K562 (cell line): ENCODE data around the gene LATS2. TPM values are rescaled to one million over a fixed set of nuclear protein-coding genes. Genes with fewer than 3 reads are reported as not detected.
A peak's percentile ranks its signal among the peaks of the same experiment; 100 is the strongest.

Source experiments
- ADNP ChIP-seq: fragments of 200-800 bp; sonication (Bioruptor generic); IDR thresholded peaks from 2 replicates; pipeline ENCODE4 v1.6.1; 2016; ENCODE audit warnings: missing genetic modification characterization, missing compliant biosample characterization
- BRD9 ChIP-seq: fragments of 450-650 bp; IDR thresholded peaks from 2 replicates; pipeline ENCODE4 v1.6.1; 2018; ENCODE audit warnings: low read depth; ENCODE audit not compliant: partially characterized antibody
- CBFA2T2 ChIP-seq: fragments of 450-650 bp; conservative IDR thresholded peaks from 2 replicates; pipeline ENCODE4 v1.6.1; 2017; ENCODE audit warnings: mild to moderate bottlenecking
- CBFA2T3 ChIP-seq: fragments of 450-650 bp; IDR thresholded peaks from 2 replicates; pipeline ENCODE4 v1.6.1; 2017
- CBX8 ChIP-seq: fragments of 200-600 bp; sonication (generic); IDR thresholded peaks from 2 replicates; pipeline ENCODE4 v1.6.1; 2012; ENCODE audit warnings: borderline replicate concordance, mixed run types, low read depth, mild to moderate bottlenecking, moderate library complexity, mixed read lengths, low read length, control low read depth, inconsistent platforms; ENCODE audit not compliant: poor library complexity, severe bottlenecking; ENCODE audit errors: extremely low read depth
- CTBP1 ChIP-seq: fragments of 450-650 bp; IDR thresholded peaks from 2 replicates; pipeline ENCODE4 v1.6.1; 2016; ENCODE audit warnings: borderline replicate concordance
- GABPB1 ChIP-seq: sonication (generic); formaldehyde crosslinking; IDR thresholded peaks from 2 replicates; pipeline ENCODE4 v1.8.0; 2022; ENCODE audit warnings: mild to moderate bottlenecking, missing genetic modification reagents
- IRF2 ChIP-seq: sonication (generic); formaldehyde crosslinking; IDR thresholded peaks from 2 replicates; pipeline ENCODE4 v1.8.1; 2022; ENCODE audit warnings: mild to moderate bottlenecking, missing genetic modification reagents
- JUNB ChIP-seq: fragments of 450-650 bp; formaldehyde crosslinking; conservative IDR thresholded peaks from 2 replicates; pipeline ENCODE4 v1.4.0; 2020; ENCODE audit warnings: mild to moderate bottlenecking
- MLX ChIP-seq, 2 experiments: fragments of 450-650 bp in 1 of 2; sonication (generic) in 1 of 2; formaldehyde crosslinking; conservative IDR thresholded peaks; 2 replicates each; pipeline versions ENCODE4 v1.4.0 to v1.8.1; 2020 to 2022; ENCODE audit warnings: mild to moderate bottlenecking in 1 of 2, missing genetic modification reagents in 1 of 2
- POLR3G ChIP-seq: IDR thresholded peaks from 2 replicates; pipeline ENCODE4 v1.6.1; 2011; ENCODE audit not compliant: insufficient read length, insufficient replicate concordance; ENCODE audit errors: extremely low read depth
- RBBP5 ChIP-seq: fragments of 200-600 bp; sonication (generic); IDR thresholded peaks from 2 replicates; pipeline ENCODE4 v1.6.1; 2012; ENCODE audit warnings: borderline replicate concordance, mild to moderate bottlenecking, low read length, control low read depth, inconsistent platforms; ENCODE audit not compliant: insufficient read depth, poor library complexity, severe bottlenecking
- SMC3 ChIP-seq: conservative IDR thresholded peaks from 2 replicates; pipeline ENCODE4 v1.6.1; 2011; ENCODE audit warnings: low read depth, low read length, improper control_type of control experiment; ENCODE audit not compliant: insufficient read depth
- TAL1 ChIP-seq: fragments of 450-650 bp; IDR thresholded peaks from 2 replicates; pipeline ENCODE4 v1.6.1; 2016; ENCODE audit warnings: mild to moderate bottlenecking
- TCF3 ChIP-seq: sonication (generic); formaldehyde crosslinking; IDR thresholded peaks from 2 replicates; pipeline ENCODE4 v1.4.0; 2020; ENCODE audit warnings: mild to moderate bottlenecking, missing genetic modification reagents
- ZNF224 ChIP-seq: sonication (generic); formaldehyde crosslinking; IDR thresholded peaks from 2 replicates; pipeline ENCODE4 v1.8.0; 2022; ENCODE audit warnings: mild to moderate bottlenecking, missing genetic modification reagents
- ZNF707 ChIP-seq: fragments of 250-450 bp; sonication (Bioruptor Pico); conservative IDR thresholded peaks from 2 replicates; pipeline ENCODE4 v1.8.0; 2022; ENCODE audit warnings: inconsistent platforms, mild to moderate bottlenecking, moderate library complexity
- polyA plus RNA-seq, 8 experiments: library from polyadenylated mRNA; depleted of rRNA in 4 of 8; stranded (reverse) in 5 of 8; unstranded in 3 of 8; fragments of >200 nt; fragmentation: Nextera tagmentation in 2 of 8; fragmentation: Illumina TruSeq in 1 of 8; extraction: Ambion mirVana in 2 of 8; extraction: Trizol in 1 of 8; gene quantifications; 2 replicates each; pipeline versions ENCODE4 v1.2.1 to v1.2.3, GENCODE V29; 2011 to 2014; ENCODE audit warnings: inconsistent platforms in 1 of 8, missing spikeins in 1 of 8
- total RNA-seq, 7 experiments: library from RNA; depleted of rRNA in 6 of 7; stranded (reverse); fragments of >200 nt in 6 of 7; fragmentation: Illumina TruSeq in 2 of 7; extraction: Trizol in 2 of 7; gene quantifications; 2 replicates each; pipeline versions ENCODE4 v1.2.1 to v1.2.3, GENCODE V29; 2011 to 2021; ENCODE audit warnings: low replicate concordance in 1 of 7
- TF ChIP-seq, protein P1 (sequence below): fragments of 250-450 bp; sonication (Bioruptor Pico); IDR thresholded peaks from 2 replicates; pipeline ENCODE4 v1.5.0; 2021
- TF ChIP-seq, protein P2 (sequence below): fragments of 200-800 bp; sonication (Bioruptor generic); IDR thresholded peaks from 2 replicates; pipeline ENCODE4 v1.6.1; 2016; ENCODE audit warnings: missing genetic modification characterization, missing compliant biosample characterization
- TF ChIP-seq, protein P3 (sequence below): sonication (generic); formaldehyde crosslinking; IDR thresholded peaks from 2 replicates; pipeline ENCODE4 v1.8.0; 2022; ENCODE audit warnings: missing genetic modification reagents, mild to moderate bottlenecking, borderline replicate concordance

The LATS2 gene
- total and polyA plus RNA-seq, 9 of the 15 experiments (the other 6 are each of a cell fraction or from before 2014, with no cell fraction given) = 0.18 to 3.7 (median 0.76) TPM

DNA sequence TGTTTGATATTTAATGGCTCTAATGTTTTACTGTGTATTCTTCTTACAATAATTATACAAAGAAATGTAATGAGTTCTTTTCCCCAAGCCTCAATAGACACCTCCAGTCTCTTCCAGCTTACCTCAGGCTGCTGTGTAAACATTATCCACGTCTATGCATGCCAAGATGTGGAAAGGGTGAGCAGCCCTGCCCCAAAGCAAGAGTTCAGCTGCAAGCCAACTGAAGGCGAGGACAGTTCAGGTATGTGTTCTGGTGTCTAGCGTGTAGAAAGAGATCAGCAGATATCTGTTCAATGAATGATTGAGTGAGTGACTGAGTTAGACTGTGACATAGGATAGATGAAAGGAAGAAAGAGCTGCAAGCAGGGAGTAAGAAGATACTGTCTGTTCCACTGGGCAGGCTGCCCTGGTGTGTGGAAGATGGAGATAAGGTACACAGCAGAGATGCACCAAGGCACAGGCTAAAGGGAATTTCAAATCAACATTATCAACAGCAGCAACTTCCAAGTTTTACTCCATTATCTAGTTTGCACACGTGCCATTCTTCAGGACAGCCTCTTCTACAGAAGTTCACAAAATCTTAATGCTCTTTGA lies 66.0 kb downstream of the LATS2 start (continued):
- TF ChIP-seq, protein P1, sequence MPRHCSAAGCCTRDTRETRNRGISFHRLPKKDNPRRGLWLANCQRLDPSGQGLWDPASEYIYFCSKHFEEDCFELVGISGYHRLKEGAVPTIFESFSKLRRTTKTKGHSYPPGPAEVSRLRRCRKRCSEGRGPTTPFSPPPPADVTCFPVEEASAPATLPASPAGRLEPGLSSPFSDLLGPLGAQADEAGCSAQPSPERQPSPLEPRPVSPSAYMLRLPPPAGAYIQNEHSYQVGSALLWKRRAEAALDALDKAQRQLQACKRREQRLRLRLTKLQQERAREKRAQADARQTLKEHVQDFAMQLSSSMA (CRISPR knock-in tag) = no peak
- TF ChIP-seq MLX (CRISPR knock-in tag; conservative IDR thresholded peaks at IDR 0.05) (no peak), ZNF707 (CRISPR knock-in tag) (no peak), TAL1 (peak; percentile 49; the same call in 1 of the 2 replicates), SMC3 (no peak), ADNP (no peak), CBFA2T2 (peak; percentile 56), CTBP1 (peak; percentile 88), TCF3 (CRISPR knock-in tag) (peak; percentile 57), BRD9 (no peak), ZNF224 (CRISPR knock-in tag) (no peak), RBBP5 (no peak), POLR3G (no peak), GABPB1 (CRISPR knock-in tag) (no peak), JUNB (CRISPR knock-in tag) (no peak), IRF2 (CRISPR knock-in tag) (no peak), CBX8 (no peak), CBFA2T3 (peak; percentile 77)
- TF ChIP-seq, protein P2, sequence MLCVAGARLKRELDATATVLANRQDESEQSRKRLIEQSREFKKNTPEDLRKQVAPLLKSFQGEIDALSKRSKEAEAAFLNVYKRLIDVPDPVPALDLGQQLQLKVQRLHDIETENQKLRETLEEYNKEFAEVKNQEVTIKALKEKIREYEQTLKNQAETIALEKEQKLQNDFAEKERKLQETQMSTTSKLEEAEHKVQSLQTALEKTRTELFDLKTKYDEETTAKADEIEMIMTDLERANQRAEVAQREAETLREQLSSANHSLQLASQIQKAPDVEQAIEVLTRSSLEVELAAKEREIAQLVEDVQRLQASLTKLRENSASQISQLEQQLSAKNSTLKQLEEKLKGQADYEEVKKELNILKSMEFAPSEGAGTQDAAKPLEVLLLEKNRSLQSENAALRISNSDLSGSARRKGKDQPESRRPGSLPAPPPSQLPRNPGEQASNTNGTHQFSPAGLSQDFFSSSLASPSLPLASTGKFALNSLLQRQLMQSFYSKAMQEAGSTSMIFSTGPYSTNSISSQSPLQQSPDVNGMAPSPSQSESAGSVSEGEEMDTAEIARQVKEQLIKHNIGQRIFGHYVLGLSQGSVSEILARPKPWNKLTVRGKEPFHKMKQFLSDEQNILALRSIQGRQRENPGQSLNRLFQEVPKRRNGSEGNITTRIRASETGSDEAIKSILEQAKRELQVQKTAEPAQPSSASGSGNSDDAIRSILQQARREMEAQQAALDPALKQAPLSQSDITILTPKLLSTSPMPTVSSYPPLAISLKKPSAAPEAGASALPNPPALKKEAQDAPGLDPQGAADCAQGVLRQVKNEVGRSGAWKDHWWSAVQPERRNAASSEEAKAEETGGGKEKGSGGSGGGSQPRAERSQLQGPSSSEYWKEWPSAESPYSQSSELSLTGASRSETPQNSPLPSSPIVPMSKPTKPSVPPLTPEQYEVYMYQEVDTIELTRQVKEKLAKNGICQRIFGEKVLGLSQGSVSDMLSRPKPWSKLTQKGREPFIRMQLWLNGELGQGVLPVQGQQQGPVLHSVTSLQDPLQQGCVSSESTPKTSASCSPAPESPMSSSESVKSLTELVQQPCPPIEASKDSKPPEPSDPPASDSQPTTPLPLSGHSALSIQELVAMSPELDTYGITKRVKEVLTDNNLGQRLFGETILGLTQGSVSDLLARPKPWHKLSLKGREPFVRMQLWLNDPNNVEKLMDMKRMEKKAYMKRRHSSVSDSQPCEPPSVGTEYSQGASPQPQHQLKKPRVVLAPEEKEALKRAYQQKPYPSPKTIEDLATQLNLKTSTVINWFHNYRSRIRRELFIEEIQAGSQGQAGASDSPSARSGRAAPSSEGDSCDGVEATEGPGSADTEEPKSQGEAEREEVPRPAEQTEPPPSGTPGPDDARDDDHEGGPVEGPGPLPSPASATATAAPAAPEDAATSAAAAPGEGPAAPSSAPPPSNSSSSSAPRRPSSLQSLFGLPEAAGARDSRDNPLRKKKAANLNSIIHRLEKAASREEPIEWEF (CRISPR knock-in tag) = no peak
- TF ChIP-seq, protein P3, sequence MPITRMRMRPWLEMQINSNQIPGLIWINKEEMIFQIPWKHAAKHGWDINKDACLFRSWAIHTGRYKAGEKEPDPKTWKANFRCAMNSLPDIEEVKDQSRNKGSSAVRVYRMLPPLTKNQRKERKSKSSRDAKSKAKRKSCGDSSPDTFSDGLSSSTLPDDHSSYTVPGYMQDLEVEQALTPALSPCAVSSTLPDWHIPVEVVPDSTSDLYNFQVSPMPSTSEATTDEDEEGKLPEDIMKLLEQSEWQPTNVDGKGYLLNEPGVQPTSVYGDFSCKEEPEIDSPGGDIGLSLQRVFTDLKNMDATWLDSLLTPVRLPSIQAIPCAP = no peak
